Lung (tissue), 12 donors: ENCODE data around the gene MEF2D. TPM values are rescaled to one million over a fixed set of nuclear protein-coding genes. Genes with fewer than 3 reads are reported as not detected.

Source experiments
- ATAC-seq: fragments of 200-7000 bp; cut with Tn5 transposase; one replicate; pipeline ENCODE4 v1.9.1; 2020; ENCODE audit warnings: moderate number of reproducible peaks; ENCODE audit not compliant: insufficient read depth, low FRiP score
- DNase-seq, 3 donors: peaks; one replicate each; pipeline ENCODE4 v3.0.0-alpha.2; 2013 to 2017
- H3K27ac ChIP-seq, 2 donors: one replicate each; pipeline ENCODE4 v1.5.1; 2013; ENCODE audit warnings: mild to moderate bottlenecking in 2 of 2, moderate library complexity in 2 of 2, control low read depth in 1 of 2, inconsistent platforms in 1 of 2, low read depth in 1 of 2, low read length in 1 of 2
- H3K27me3 ChIP-seq, 3 donors: one replicate each; pipeline ENCODE4 v1.5.1; 2013; ENCODE audit warnings: low read length in 2 of 3; ENCODE audit not compliant: control insufficient read depth in 3 of 3, insufficient read depth in 3 of 3
- H3K36me3 ChIP-seq, 4 donors: one replicate each; pipeline ENCODE4 v1.5.1; 2013; ENCODE audit warnings: low read length in 4 of 4, mild to moderate bottlenecking in 1 of 4, moderate library complexity in 1 of 4; ENCODE audit not compliant: control insufficient read depth in 4 of 4, insufficient read depth in 4 of 4
- H3K4me1 ChIP-seq, 5 donors: one replicate each; pipeline ENCODE4 v1.5.1; 2013; ENCODE audit warnings: low read length in 5 of 5, mild to moderate bottlenecking in 2 of 5, moderate library complexity in 1 of 5; ENCODE audit not compliant: control insufficient read depth in 5 of 5, insufficient read depth in 5 of 5
- H3K4me3 ChIP-seq: one replicate; pipeline ENCODE4 v1.5.1; 2013; ENCODE audit warnings: mild to moderate bottlenecking, control low read depth, moderate library complexity
- H3K9ac ChIP-seq, 2 donors: one replicate each; pipeline ENCODE4 v1.5.1; 2013; ENCODE audit warnings: low read length in 2 of 2, control low read depth in 1 of 2; ENCODE audit not compliant: insufficient read depth in 1 of 2
- H3K9me3 ChIP-seq, 4 donors: one replicate each; pipeline ENCODE4 v1.5.1; 2013; ENCODE audit warnings: low read length in 3 of 4, mild to moderate bottlenecking in 1 of 4, moderate library complexity in 1 of 4; ENCODE audit not compliant: control insufficient read depth in 4 of 4, insufficient read depth in 3 of 4
- CTCF ChIP-seq: IDR thresholded peaks from 2 replicates; pipeline ENCODE4 v1.5.1; 2012; ENCODE audit warnings: mild to moderate bottlenecking; ENCODE audit errors: control extremely low read depth, extremely low read depth
- WGBS, 2 donors: extraction: QIAGEN DNeasy Blood & Tissue Kit; methylation state at CpG; one replicate each; pipeline ENCODE4 v1.1.7; 2013; 5-methylcytosine and 5-hydroxymethylcytosine counted together
- polyA plus RNA-seq, 2 donors: library from polyadenylated mRNA; stranded (reverse); fragments of 200-250 nt; gene quantifications; one replicate each; pipeline ENCODE4 v1.2.1, GENCODE V29; 2013
- total RNA-seq, 2 donors: library from RNA; depleted of rRNA in 1 of 2; stranded (reverse); fragments of >200 nt in 1 of 2; gene quantifications; one replicate each; pipeline ENCODE4 v1.2.1, GENCODE V29; 2014 to 2021
- donor health status: control.
- donor health status: control.
- donor health status: Bipolar disorder and iron deficiency.
- donor health status: healthy.
- donor health status: DM: yes; HTN: yes; CAD: no.

Gene MEF2D
- total and polyA plus RNA-seq, 4 donors: 23.0 to 52.5 (median 23.1) TPM

GRCh38 chr1:156508205-156508954 is 7.8 kb upstream of the MEF2D start:
- Histone ChIP-seq H3K9ac (no peak overlapping the region), H3K27me3 (no peaks in the 10 kb centered on the region), H3K4me1 (peaks cover 18 to 39% (median 31%) of the 10 kb centered on the region in 5 donors), H3K9me3 (no peaks in the 10 kb centered on the region), H3K36me3 (no peaks in the 10 kb centered on the region), H3K27ac (peak overlapping the region; percentile 84 to 92), H3K4me3 (no peak overlapping the region)
- TF ChIP-seq CTCF: no peak
- ATAC-seq: no peak
- no peak for DNase-seq
- 30 to 32% methylated on average over 7 of the region's 7 CpGs for WGBS, 2 donors

GRCh38 chr1:156506450-156506849 is 5.9 kb upstream of the MEF2D start:
- no peak for TF ChIP-seq CTCF
- WGBS, 2 donors: 83 to 88% methylated on average over 2 of the region's 2 CpGs
- no peaks in the 10 kb centered on the region for H3K27me3 ChIP-seq
- H3K9ac ChIP-seq: no peak overlapping the region
- no peaks in the 10 kb centered on the region for H3K9me3 ChIP-seq
- ATAC-seq (no peak), DNase-seq (no peak)
- H3K36me3 ChIP-seq: no peaks in the 10 kb centered on the region
- no peak overlapping the region for H3K27ac ChIP-seq
- no peak overlapping the region for H3K4me3 ChIP-seq
- peaks cover 31 to 53% (median 37%) of the 10 kb centered on the region in 5 donors for H3K4me1 ChIP-seq

GRCh38 chr1:156505679-156506298 is 5.2 kb upstream of the MEF2D start:
- DNase-seq (no peak), ATAC-seq (no peak)
- TF ChIP-seq CTCF: no peak
- H3K9me3 ChIP-seq: no peaks in the 10 kb centered on the region
- no peak overlapping the region for H3K4me3 ChIP-seq
- H3K36me3 ChIP-seq: no peaks in the 10 kb centered on the region
- H3K9ac ChIP-seq: no peak overlapping the region
- 77 to 83% methylated on average over 21 of the region's 21 CpGs for WGBS, 2 donors
- H3K4me1 ChIP-seq: peaks cover 31 to 51% (median 37%) of the 10 kb centered on the region in 5 donors
- H3K27ac ChIP-seq: peak overlapping the region; percentile 100
- H3K27me3 ChIP-seq: no peaks in the 10 kb centered on the region
